ENCODE results near the gene HHATL. TPM values are rescaled to one million over a fixed set of nuclear protein-coding genes. Genes with fewer than 3 reads are reported as not detected.

The HHATL gene, protein sequence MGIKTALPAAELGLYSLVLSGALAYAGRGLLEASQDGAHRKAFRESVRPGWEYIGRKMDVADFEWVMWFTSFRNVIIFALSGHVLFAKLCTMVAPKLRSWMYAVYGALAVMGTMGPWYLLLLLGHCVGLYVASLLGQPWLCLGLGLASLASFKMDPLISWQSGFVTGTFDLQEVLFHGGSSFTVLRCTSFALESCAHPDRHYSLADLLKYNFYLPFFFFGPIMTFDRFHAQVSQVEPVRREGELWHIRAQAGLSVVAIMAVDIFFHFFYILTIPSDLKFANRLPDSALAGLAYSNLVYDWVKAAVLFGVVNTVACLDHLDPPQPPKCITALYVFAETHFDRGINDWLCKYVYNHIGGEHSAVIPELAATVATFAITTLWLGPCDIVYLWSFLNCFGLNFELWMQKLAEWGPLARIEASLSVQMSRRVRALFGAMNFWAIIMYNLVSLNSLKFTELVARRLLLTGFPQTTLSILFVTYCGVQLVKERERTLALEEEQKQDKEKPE
- total RNA-seq: not detected

DNA sequence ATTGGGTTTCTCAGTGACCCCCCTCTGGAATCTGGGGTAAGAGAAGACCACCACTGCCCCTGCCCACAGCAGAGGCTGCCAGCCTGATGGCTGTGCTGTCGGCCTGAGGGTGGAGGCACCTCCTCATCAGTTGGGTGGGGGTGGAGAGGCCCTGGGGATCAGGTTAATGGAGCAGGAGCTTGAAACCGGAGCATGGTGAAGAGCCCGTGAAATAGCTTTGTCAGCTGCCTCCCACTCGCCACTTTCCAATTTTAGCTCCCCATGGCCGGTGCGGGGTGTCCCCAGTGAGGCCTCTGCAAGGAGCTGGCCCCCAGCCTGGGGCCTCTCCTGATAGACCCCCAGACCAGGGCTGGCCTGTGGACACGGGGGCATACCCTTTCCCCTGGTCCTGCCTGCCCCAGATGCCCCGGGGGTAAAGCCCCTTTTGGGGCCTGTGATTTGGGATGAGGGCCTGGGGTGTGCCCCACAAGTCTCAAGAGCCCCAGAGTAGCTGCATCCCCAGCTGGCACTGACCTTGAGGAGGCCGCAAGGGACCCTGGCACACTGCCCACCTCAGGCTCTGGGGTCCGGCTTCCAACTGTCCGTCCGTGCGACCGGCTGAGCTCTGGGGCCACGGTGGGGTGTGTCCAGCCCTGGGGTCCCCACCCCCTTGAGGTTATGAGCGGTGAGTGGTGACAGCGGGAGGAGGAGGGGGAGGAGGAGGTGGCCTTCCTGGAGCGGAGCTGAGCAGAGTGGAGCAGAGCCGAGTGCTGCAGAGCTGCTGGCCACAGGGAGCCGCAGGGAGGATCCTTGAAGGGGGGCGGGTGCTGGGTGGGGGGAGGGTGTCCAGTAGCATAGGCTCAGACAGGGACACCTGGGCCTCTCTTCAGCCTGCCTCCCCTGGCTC is at the start of gene HHATL:
Gene HHATL (minus strand): TSS at position 733 of the 886 bp plus-strand sequence. CDS start 1,972 bp downstream, outside the sequence.
- ChIA-PET POLR2A (no interaction called here), CTCF (interaction anchor here (1.5 kb wide), 1 partner anchor 9 kb away, joined by 3 read pairs; no protein-coding TSS in a partner anchor)

DNA sequence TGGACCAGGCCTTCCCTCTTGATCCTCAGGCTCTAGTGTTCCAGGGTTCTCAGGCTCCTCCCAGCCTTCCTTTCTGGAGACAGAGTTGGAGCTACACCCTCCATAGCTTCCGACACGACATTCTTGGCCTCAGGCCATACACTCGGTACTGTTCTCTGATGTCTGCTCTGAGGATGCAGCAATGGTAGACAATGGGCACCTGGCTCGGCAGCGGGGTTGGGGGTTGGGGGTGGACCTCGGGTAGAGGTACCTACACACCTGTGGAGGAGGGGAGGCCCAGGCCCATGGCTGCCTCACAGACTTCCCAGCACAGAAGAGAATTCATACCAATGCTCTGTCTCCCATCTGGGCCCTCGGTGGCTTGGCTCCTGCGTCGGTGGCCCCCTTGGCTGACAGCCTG is 49.0 kb upstream of the HHATL start:
- Mint-ChIP-seq H3K27me3 (ENCODE audit: low read depth) (peaks cover 4% of the 10 kb centered on the region), H3K4me3 (no peak overlapping the region), H3K36me3 (ENCODE audit: low read depth) (no peaks in the 10 kb centered on the region), H3K4me1 (ENCODE audit: low read depth) (peaks cover 20% of the 10 kb centered on the region), H3K9me3 (ENCODE audit: insufficient read depth) (no peaks in the 10 kb centered on the region), H3K27ac (no peak overlapping the region)
- CTCF ChIA-PET: interaction anchor here (1.2 kb wide), 1 partner anchor 138 kb away, joined by 3 read pairs; no protein-coding TSS in a partner anchor
- POLR2A ChIA-PET: no interaction called here
- ATAC-seq (no peak), DNase-seq (no peak)

More for the DNA sequence above, at the start of gene HHATL:
- ATAC-seq: no peak
- no peak for DNase-seq
- Mint-ChIP-seq H3K36me3 (ENCODE audit: low read depth) (no peaks in the 10 kb centered on the region), H3K9me3 (ENCODE audit: insufficient read depth) (no peaks in the 10 kb centered on the region), H3K27me3 (ENCODE audit: low read depth) (peaks cover 2% of the 10 kb centered on the region), H3K27ac (no peak within 1 kb of the TSS), H3K4me3 (no peak within 1 kb of the TSS), H3K4me1 (ENCODE audit: low read depth) (peaks cover 13% of the 10 kb centered on the region)

DNA sequence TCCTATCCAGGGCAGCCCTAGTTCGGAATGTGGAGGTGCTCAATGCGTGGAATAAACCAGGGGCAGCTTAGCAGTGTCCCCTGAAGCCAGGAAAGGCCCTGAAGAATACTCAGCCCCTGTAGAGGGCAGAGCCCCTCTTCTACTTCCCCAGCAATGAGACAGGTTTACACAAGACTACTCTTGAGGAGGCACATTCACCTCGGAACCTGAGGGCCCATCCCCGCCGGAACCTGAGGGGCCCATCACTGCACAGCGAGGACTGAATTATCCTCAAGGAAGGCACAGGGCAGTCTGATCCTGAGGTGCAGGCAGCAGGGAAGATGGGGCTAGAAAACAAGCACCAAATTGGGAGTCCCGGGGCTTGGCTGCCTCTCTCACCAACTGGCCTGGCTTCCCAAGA is 48.2 kb upstream of the HHATL start:
- ATAC-seq: no peak
- POLR2A ChIA-PET: no interaction called here
- CTCF ChIA-PET: interaction anchor here (1.2 kb wide), 1 partner anchor 137 kb away, joined by 3 read pairs; no protein-coding TSS in a partner anchor

DNA sequence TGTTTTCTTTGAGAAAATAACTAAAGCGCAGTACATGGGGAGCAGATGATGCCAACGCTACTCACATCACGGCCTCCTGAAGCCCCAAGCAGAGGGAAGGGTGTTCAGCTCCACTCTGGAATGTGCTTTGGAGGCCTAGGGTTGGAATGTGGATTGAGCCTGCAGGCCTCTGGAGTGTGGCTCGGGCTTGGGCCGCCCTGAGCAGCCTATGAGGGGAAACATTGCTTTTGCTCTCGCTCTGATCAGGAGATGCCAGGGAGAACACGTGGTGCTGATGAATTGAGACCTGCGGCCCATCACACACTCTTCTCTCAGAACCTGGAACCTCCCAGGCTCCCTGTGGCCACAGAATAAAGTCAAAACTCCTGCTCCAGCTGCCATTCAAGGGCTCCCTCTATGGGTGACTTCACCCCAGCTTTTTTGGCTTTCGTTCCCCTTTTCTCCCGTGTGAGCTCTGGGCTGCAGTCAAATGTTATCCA is 47.2 kb upstream of the HHATL start:
- Mint-ChIP-seq H3K9me3 (ENCODE audit: insufficient read depth) (no peaks in the 10 kb centered on the region), H3K4me1 (ENCODE audit: low read depth) (peaks cover 18% of the 10 kb centered on the region), H3K4me3 (no peak overlapping the region), H3K27me3 (ENCODE audit: low read depth) (peaks cover 3% of the 10 kb centered on the region), H3K36me3 (ENCODE audit: low read depth) (no peaks in the 10 kb centered on the region), H3K27ac (no peak overlapping the region)
- DNase-seq: no peak
- ChIA-PET CTCF (interaction anchor here (0.9 to 1.6 kb wide), 2 partner anchors 81 to 173 kb away, joined by 3 read pairs; no protein-coding TSS in a partner anchor), POLR2A (no interaction called here)
- ATAC-seq: peak; percentile 39

More for the DNA sequence above, 48.2 kb upstream of the HHATL start:
- Mint-ChIP-seq H3K36me3 (ENCODE audit: low read depth) (no peaks in the 10 kb centered on the region), H3K9me3 (ENCODE audit: insufficient read depth) (no peaks in the 10 kb centered on the region), H3K4me3 (no peak overlapping the region), H3K4me1 (ENCODE audit: low read depth) (peaks cover 20% of the 10 kb centered on the region), H3K27me3 (ENCODE audit: low read depth) (peaks cover 4% of the 10 kb centered on the region), H3K27ac (no peak overlapping the region)
- DNase-seq: no peak

DNA sequence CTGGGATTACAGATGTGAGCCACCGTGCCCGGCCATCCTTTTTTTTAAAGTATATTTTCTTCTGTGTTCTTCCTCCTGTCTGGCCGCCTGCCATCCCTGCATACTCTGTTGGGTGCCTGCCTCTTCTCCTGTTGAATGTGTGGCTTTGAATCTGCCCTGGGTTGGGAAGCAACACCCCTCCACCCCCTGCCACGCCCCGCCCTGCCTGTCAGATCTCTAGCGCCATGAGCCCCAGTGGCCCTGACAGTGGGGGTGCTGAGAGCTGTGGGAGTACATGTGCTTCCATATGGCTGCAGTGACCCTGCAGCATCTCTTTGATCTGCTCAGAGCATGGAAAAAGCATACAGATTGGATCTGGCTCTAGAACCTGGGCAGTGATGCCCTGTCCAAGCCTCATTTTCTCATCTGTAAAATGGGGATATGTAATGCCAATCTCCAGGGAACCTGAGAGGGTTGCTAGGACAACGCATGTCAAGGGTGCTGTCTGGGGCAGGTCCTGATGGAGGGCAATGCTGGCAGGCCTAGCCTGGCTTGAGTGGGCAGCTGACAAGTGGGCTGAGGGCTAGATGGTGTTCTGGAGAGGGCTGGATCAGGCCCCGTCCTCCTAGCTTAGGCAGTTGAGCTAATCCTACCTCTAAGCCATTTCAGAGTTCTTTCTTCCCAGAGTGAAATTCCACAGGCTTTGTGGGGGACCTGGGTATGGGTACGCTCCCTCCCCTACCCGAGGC is 46.6 kb upstream of the HHATL start:
- no peak overlapping the region for H3K4me3 Mint-ChIP-seq
- H3K27me3 Mint-ChIP-seq (ENCODE audit: low read depth): peaks cover 3% of the 10 kb centered on the region
- no peak overlapping the region for H3K27ac Mint-ChIP-seq
- CTCF ChIA-PET: interaction anchor here (0.9 to 1.6 kb wide), 2 partner anchors 82 to 172 kb away, joined by 3 read pairs; no protein-coding TSS in a partner anchor
- peaks cover 21% of the 10 kb centered on the region for H3K4me1 Mint-ChIP-seq (ENCODE audit: low read depth)
- no peaks in the 10 kb centered on the region for H3K9me3 Mint-ChIP-seq (ENCODE audit: insufficient read depth)
- no peaks in the 10 kb centered on the region for H3K36me3 Mint-ChIP-seq (ENCODE audit: low read depth)
- POLR2A ChIA-PET: no interaction called here
- ATAC-seq: no peak
- DNase-seq: no peak

DNA sequence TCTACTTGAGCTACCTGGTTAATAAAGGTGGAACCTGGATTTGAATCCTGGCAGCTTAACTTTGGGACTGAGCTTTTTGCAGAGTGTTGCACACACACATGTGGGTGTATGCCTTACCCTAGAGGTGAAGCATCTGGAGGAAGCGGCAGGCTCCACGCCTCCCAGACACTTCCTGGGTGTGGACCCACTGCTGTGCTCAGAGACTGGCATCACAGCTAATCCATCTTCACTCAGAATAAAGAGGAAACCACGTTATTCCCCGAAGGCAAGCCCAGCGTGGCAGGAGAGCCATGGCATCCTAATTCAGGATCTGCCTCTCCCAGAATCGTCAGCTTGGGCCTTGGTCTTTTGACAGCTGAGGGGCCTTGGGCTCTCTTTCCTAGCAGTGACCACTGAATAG is 45.0 kb upstream of the HHATL start:
- H3K27me3 Mint-ChIP-seq (ENCODE audit: low read depth): no peaks in the 10 kb centered on the region
- H3K4me1 Mint-ChIP-seq (ENCODE audit: low read depth): peaks cover 26% of the 10 kb centered on the region
- POLR2A ChIA-PET: interaction anchor here (0.6 to 1.6 kb wide), 2 partner anchors 147 to 394 kb away, joined by 4 to 5 read pairs; partner anchors contain the start of gene NKTR
- DNase-seq (peak; percentile 45), ATAC-seq (peak; percentile 56)
- no peak overlapping the region for H3K27ac Mint-ChIP-seq
- no peaks in the 10 kb centered on the region for H3K9me3 Mint-ChIP-seq (ENCODE audit: insufficient read depth)
- CTCF ChIA-PET: interaction anchor here (0.7 to 1.3 kb wide), 2 partner anchors 12 to 16 kb away, joined by 3 read pairs; no protein-coding TSS in a partner anchor
- no peaks in the 10 kb centered on the region for H3K36me3 Mint-ChIP-seq (ENCODE audit: low read depth)
- no peak overlapping the region for H3K4me3 Mint-ChIP-seq

DNA sequence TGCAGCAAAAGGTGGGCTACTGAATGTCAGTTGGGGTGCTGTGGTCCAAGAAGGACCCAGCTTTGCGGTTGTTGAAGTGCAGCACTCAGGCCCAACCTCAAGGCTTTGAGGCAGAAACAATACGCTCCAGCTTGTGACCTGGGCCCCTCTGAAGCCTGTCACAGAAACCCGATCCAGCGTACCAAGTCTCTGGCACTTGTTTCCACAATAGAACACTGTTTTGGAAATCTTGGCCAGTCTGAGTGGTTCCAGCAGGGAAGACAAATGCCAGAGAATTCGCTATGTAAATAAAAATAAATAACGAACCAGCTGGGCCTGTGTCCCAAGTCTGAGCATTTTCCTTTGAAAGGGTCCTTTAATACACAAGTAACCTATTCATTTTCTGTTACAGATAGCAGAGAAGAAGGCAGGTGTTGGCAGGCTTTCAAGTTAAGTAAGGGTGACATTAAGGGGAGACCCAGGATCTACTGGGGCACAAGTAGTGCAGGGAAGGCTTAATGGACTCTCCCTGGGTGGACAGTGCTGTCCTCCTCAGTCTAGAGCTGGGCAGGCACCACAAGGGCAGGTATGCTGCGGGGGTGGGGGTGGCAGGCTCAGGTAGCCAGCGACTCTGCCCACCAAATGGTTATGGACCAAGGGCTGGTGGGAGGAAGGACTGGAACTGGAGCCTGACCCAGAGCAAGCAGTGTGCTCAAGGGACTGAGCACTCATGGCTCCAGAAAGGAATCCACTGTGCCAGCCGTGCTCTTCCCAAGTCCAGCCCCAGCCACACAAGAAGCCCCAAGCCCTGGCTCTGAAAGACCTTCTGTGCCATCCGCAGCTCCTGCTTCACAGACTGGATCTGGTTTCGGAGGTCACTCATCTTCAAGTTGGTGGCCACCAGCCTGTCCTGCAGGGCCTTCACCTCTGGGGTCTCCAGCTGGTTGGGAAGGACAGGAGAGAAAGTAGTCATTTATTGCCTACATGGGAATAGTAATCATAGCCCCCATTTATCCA is 44.2 kb upstream of the HHATL start:
- Mint-ChIP-seq H3K4me1 (ENCODE audit: low read depth) (peaks cover 26% of the 10 kb centered on the region), H3K27ac (no peak overlapping the region), H3K36me3 (ENCODE audit: low read depth) (no peaks in the 10 kb centered on the region), H3K4me3 (no peak overlapping the region), H3K9me3 (ENCODE audit: insufficient read depth) (no peaks in the 10 kb centered on the region), H3K27me3 (ENCODE audit: low read depth) (no peaks in the 10 kb centered on the region)
- ChIA-PET POLR2A (interaction anchor here (0.6 to 1.6 kb wide), 3 partner anchors 33 to 393 kb away, joined by 3 to 5 read pairs (median 4); partner anchors contain the start of gene NKTR), CTCF (interaction anchor here (1.6 to 2.8 kb wide), 4 partner anchors 8 to 95 kb away, joined by 5 to 11 read pairs (median 5); no protein-coding TSS in a partner anchor)
- ATAC-seq (no peak), DNase-seq (no peak)

DNA sequence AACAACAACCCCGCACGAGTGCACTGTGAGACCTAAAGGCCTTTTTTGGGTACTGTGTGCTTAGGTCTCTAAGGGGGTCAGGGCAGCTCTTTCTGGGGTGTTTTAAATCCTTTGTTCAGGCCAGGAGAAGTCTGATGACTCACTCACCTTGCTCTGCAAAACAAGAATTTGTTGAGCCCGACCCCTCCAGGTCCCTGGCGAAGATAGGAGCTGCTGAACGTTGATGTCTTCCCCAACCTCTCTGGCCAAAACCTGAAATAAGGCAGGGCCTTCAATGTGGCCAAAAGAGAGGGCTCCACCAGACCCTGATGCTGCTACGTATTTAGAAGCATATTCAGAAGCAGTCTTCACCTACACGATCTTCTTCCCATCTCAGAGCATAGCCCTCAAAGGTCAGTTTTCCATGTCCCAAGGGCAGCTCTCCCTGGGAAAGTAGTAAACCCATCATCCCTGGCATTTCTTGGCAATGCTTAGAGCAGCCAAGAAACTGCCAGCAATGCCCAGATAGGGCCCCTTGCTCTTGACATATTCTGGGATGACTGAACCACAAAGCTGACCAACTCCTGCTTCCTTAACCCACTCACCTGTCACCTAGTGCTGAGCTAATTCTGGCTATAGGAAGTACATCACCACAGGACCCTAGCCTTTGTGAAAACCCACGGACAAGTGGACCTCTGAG is 43.3 kb upstream of the HHATL start:
- no peak for ATAC-seq
- POLR2A ChIA-PET: interaction anchor here (0.6 to 1.6 kb wide), 2 partner anchors 34 to 145 kb away, joined by 3 to 4 read pairs; partner anchors contain the start of gene NKTR
- CTCF ChIA-PET: interaction anchor here (0.9 to 2.8 kb wide), 11 partner anchors 9 to 185 kb away, joined by 3 to 12 read pairs (median 5); partner anchors contain the start of gene SEC22C
- Mint-ChIP-seq H3K9me3 (ENCODE audit: insufficient read depth) (no peaks in the 10 kb centered on the region), H3K4me3 (no peak overlapping the region), H3K27ac (no peak overlapping the region), H3K27me3 (ENCODE audit: low read depth) (no peaks in the 10 kb centered on the region), H3K36me3 (ENCODE audit: low read depth) (no peaks in the 10 kb centered on the region), H3K4me1 (ENCODE audit: low read depth) (peaks cover 26% of the 10 kb centered on the region)
- no peak for DNase-seq

DNA sequence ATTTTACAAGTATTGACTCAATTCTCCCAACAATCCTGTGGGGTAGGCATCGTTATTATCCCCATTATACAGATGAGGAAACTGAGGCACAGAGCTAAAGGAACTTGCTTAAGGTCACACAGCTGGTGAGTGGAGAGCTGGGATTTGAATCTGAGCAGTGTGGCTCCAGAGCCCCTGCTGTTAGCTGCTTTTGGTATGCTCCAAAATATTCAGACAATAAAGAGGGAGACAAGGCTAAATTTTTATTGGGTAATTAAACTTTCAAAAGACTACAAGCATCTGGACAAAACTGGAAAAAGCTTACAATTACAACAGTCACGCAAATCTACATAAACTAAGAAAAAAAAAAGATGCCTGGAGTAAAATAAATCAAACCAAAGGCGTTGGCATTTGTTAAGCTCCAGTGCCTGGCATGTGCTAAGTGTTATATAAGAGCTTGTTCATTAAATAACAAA is 42.7 kb upstream of the HHATL start:
- Mint-ChIP-seq H3K4me3 (no peak overlapping the region), H3K4me1 (ENCODE audit: low read depth) (peaks cover 26% of the 10 kb centered on the region), H3K9me3 (ENCODE audit: insufficient read depth) (no peaks in the 10 kb centered on the region), H3K27me3 (ENCODE audit: low read depth) (no peaks in the 10 kb centered on the region), H3K27ac (no peak overlapping the region), H3K36me3 (ENCODE audit: low read depth) (no peaks in the 10 kb centered on the region)
- DNase-seq (no peak), ATAC-seq (no peak)
- ChIA-PET POLR2A (no interaction called here), CTCF (interaction anchor here (0.9 to 2.8 kb wide), 12 partner anchors 9 to 184 kb away, joined by 3 to 12 read pairs (median 5); partner anchors contain the start of gene SEC22C)
